ENCODE data around the gene NAGA. TPM values are rescaled to one million over a fixed set of nuclear protein-coding genes. Genes with fewer than 3 reads are reported as not detected.

The NAGA gene
- total and polyA plus RNA-seq, 9 of the 15 experiments (the other 6 are each of a cell fraction or from before 2014, with no cell fraction given), result 6.5 to 20.6 (median 17.4) TPM

GRCh38 chr22:42079319-42080251, 9.0 kb upstream of the NAGA start, which contains the start of gene SMDT1 (continued):
- TF ChIP-seq AFF1 (IDR thresholded peaks at IDR 0.05; ENCODE audit: low read depth in 1 of 2, partially characterized antibody in 2 of 2), result no peak
- 0 out of 4 replicates have a peak, but pooled peaks of 1 of the 2 experiments have one; percentile 81 for TF ChIP-seq KDM4B (IDR thresholded peaks at IDR 0.05; ENCODE audit: borderline replicate concordance in 2 of 2, low read depth in 1 of 2)
- peak; percentile 74 for TF ChIP-seq SUPT5H (IDR thresholded peaks at IDR 0.05)
- TF ChIP-seq ZNF449 (CRISPR knock-in tag; IDR thresholded peaks at IDR 0.05), result peak; percentile 50; the same call in 1 of the 2 replicates
- no peak for TF ChIP-seq ZC3H11A (IDR thresholded peaks at IDR 0.05; ENCODE audit: low read depth, low read length)
- TF ChIP-seq MBD2 (IDR thresholded peaks at IDR 0.05; ENCODE audit: borderline replicate concordance, low read depth), result peak; percentile 90
- peak; percentile 82 for TF ChIP-seq CCNT2 (IDR thresholded peaks at IDR 0.05; ENCODE audit: borderline replicate concordance, extremely low read depth, insufficient read length, low read depth, low read length)
- TF ChIP-seq ARID2 (IDR thresholded peaks at IDR 0.05), result no peak
- TF ChIP-seq DACH1 (IDR thresholded peaks at IDR 0.05; ENCODE audit: partially characterized antibody), result no peak
- TF ChIP-seq ZNF121 (CRISPR knock-in tag; conservative IDR thresholded peaks at IDR 0.05), result no peak
- TF ChIP-seq ZNF277 (CRISPR knock-in tag; IDR thresholded peaks at IDR 0.05; ENCODE audit: borderline replicate concordance), result no peak
- peak; percentile 83 for TF ChIP-seq DMBX1 (CRISPR knock-in tag; IDR thresholded peaks at IDR 0.05; ENCODE audit: borderline replicate concordance)
- TF ChIP-seq USF1 (CRISPR knock-in tag; IDR thresholded peaks at IDR 0.05), result no peak
- TF ChIP-seq SFPQ (IDR thresholded peaks at IDR 0.05; ENCODE audit: low read depth, low read length), result no peak
- TF ChIP-seq FOXK2 (conservative IDR thresholded peaks at IDR 0.05 in 1 of 2, IDR thresholded peaks at IDR 0.05 in 1 of 2; ENCODE audit: low read depth in 2 of 2), result 0 out of 4 replicates have a peak, but pooled peaks of 1 of the 2 experiments have one; percentile 8

Data from K562 (cell line).